IPS DF 4.7 (cell line): Measurements from ENCODE around the gene PSTPIP2.
"Not testable (repeated sequence)": the region's sequence is repeated elsewhere in the genome, so short reads cannot be mapped to it uniquely, and the experiment has no call there.

Source experiments
- DNase-seq: peaks from one replicate; pipeline ENCODE4 v3.0.0-alpha.2; 2013; ENCODE audit warnings: low spot score; ENCODE audit errors: extremely low read depth

PSTPIP2 gene

DNA sequence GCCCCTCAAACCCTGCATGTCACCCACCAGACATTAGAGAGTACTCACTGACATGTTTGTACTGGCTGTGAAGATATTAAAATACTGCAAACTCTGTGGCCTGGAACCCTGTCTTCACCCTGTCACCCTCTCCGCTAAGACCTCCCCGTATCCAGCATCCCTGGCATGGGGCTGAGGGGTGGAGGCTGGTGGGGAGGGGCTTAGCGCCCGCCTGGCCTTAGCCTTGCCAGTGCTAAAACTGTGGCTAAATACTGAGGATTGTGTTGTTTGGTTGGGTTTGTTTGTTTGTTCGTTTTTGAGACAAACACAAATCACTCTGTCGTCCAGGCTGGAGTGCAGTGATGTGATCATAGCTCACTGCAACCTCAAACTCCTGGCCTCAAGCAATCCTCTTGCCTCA, 1.8 kb downstream of the PSTPIP2 start:
- DNase-seq = no peak

DNA sequence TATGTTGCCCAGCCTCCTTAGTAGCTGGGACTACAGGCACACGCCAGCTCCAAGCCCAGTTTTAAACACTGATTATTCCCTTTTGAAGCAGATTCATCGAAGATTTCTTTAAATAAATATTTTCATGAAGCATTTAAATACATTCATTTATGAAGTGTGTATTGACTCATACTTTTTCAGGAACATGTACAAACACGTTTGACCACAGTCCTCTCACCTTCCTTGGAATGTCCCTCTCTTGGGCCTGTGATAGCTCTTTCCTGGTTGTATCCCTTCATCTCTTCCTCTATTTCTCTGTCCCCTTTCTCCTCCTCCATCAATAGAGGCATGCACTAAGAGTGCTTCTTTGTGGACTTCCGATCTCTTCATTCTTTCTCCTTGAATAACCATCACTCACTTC, 2.5 kb downstream of the PSTPIP2 start:
- DNase-seq = no peak

DNA sequence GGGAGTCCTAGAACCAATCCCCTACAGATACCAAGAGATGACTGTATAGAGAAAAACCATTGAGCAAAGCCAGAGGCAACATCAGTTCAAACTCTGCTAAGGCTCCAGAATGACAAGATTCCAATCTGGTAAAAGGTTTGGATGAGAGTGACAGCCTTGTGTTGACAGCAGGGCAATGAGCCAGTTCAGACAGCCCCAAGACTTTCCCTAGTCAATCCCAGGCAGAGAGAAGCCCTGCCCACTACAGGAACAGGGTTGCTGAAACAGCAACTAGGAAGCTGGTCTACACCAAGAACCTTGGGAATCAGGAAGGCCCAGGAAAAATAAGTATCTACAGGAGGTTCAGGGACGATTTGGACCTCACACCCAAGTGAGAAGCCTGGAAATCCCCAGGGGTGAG, 3.3 kb downstream of the PSTPIP2 start:
- no peak for DNase-seq

DNA sequence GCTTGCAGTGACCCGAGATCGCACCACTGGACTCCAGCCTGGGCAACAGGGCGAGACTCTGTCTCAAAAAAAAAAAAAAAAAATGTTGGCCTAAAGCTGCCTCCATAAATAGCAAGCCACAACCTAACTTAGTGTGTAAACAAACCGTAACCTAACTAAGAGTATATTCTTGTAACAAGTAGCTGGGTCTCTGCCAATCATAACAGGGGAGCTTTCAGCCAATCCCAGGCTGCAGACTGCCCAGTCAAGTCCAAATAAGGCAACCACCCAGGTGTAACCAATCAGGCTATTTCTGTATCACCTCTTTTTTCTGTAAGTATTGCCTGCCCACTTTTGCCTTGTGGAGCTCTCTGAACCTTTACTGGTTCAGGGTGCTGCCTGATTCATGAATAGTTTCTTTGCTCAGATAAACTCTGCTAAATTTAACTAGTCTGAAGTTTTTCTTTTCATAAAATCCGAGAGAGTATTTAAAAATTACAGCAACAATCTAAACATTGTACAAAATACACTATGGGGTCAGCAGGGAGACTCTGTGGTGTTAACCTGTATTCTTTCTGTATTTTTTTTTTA, 4.5 kb downstream of the PSTPIP2 start:
- no peak for DNase-seq

DNA sequence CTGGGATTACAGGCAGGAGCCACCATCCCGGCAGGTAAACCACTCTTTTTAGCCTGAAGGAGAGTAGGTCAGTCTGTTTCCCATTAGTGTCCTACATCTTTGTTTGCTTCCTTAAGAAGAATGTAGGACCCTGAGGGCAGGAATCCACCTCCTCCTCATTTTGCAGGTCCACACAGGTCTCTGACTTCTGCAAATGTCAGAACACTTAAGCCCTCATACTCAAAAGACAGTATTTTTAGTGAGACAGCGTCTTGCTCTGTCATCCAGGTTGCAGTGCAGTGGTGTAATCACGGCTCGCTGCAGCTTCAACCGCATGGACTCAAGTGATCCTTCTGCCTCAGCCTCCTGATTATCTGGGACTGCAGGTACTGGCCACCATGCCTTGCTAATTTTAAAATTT, 9.3 kb downstream of the PSTPIP2 start:
- DNase-seq = no peak

DNA sequence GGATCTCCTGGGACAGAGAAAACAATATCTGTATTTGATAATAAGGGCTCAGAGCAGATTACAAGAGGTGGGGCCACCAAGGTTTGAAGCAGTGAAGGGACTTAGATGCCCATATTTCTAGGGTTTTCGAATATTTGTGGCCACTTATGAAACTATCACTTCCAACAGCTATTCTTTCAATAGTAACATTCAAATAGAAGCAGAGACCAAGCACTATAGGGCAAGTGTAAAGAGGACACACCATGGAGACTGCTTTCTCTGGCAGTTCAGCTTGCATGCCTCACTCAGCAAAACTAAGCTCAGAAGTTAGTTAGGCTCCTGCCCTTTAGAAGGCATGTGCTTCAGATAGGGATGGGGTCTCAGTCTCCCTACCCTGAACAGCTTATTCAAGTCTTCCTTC, 10.3 kb downstream of the PSTPIP2 start:
- no peak for DNase-seq

DNA sequence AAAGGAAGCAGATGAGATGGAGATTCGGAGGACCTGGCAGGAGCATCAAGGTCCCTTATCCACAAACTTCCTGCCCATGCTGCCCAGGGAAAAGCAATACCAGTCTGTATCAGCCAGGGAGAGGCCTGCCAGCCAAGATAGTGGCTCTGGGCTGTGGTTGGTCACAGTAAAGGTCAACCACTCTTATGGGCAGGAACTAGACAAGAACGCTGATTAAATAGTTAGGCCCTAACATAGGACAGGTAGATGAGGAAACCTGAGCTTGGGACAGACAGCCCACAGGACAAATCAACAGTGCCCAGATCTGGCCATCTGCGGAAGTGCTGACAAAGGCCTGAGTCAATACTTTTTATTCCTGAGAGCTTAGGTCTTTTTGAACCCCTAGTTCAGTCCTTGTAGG, 10.7 kb downstream of the PSTPIP2 start:
- DNase-seq = no peak

DNA sequence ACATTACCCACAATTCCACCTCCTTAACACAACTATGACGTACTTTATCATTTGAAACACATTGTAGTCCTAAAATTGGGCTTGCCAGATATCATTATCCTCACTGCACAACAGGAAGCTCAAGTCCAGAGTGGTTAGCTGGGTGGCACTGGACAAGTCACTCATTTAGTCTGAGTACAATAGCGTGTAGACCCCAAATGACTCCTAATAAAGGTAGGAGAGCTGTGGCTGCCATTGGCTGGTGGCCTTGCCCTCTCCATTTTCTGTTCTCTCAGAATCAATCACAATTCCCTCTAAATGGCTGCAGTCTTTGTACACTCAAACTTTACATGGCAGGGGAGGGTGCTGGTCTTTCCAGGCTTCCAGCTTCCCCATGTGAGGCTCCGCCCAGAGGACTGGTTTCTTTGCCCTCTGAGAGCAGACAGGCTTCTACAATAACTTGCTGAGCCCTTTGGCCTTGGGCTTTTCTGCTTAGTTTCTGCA, 11.7 kb downstream of the PSTPIP2 start:
- DNase-seq = no peak

DNA sequence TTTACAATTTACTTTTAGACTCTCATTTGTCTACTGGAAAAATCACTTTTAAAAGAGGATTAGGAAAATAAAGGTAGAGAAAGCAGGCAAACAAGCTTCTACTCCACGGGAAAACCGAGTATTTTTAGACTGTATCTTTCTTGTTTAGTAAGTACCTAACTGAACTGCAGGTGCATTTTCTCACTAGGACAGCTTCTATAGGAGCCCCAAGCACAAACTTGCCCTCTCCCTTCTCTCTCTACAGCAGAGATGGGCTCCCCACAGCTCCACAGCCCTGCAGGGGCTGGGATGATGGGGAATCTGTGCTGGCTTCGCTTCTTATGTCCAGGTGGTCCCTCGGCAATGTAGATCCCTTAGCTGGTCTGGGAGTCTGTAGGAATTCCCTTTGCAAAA, 16.2 kb downstream of the PSTPIP2 start:
- DNase-seq = no peak

DNA sequence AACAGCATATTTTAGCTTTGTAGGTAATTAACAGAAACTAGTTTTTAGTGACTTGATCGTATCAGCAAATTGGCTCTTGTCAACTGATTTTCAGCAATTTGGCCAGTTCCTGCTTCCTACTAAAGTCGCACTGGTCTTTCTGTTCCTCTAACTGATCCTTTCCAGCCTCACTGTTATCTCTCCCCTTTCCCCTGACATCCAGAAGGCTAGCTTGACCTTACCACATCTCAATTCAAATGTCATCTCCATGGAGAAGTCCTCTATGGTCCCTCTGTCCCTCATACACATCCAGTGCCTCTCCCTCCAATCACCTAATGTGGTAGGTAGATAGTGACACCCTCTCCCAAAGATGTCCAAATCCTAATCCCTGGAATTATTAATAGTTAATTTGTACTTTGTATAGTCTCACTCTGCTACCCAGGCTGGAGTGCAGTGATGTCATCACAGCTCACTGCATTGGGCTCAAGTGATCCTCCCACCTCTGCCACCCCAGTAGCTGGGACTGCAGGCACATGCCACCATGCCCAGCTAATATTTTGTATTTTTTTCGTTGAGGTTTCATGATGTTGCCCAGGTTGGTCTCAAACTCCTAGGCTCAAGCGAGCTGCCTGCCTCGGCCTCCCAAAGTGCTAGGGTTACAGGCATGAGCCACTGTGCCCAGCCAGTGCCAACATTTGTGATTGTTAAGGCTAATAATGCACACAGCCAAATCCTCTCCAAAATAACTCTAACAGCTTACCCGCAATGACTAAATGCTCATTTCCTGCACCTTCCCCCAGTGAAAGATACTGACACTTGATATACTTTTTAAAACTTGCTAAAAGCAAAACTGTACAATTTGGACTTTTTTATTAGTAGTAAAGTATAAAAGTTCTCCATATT, 16.9 kb downstream of the PSTPIP2 start:
- no peak for DNase-seq

DNA sequence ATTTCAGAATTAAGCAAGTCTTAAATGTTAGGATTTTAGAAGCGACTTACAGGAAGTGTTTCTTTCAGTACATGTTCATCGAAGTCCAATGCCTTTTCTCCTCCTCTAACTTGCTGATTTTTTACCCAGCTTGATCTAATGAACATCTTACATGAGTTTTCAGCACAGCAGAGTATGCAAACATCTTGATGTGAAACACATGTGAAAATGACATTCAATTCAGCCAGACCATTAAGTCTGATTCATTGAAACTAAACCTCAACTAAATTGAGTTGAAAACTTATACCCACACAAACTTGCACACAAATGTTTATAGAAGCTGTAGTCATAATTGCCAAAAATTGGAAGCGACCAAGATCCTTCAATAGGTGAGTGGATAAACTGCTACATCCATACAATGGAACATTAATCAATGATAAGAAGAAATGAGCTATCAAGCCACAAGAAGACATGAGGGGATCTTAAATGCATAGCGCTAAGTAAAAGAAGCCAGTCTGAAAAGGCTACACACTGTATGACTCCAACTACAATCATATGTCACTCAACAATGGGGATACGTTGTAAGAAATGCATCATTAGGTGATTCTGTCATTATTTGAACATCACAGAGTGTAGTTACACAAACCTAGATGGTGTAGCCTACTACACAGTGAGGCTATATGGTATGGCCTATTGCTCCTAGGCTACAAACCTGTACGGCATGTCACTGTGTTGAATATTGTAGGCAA, 18.5 kb downstream of the PSTPIP2 start:
- no peak for DNase-seq

DNA sequence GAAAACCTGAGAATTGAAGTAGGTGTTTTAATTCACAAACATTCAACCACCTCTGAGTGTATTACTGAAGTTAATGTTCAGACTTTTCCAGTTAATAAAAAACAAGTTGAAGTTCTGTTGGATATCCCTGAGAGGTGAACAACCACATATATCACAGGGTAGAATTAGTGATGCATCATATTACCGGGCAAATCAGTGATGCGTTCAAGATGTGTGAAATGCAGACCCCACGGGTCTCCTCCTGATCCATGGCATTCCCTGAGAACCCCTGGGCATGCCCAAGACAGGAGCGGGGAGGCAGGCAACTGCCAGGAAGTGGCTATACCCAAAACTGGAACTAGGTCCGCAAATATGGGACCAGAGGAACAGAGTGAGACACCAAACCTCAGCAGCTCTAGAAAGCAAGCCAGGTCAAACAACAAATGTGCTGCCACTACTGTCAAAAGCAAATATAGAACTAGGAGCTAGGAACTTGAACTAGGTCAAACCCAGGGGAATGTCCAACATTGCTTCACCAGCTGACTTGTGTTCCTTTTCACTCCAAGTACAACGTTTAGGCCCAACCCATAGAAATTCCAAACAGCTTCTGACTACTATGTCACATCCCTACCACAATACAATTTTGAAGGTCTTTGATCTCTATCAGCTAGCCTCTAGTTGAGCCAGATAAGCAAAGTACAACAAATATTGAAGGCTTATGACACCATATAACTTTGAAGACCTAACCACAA, 20.2 kb downstream of the PSTPIP2 start:
- DNase-seq = no peak

DNA sequence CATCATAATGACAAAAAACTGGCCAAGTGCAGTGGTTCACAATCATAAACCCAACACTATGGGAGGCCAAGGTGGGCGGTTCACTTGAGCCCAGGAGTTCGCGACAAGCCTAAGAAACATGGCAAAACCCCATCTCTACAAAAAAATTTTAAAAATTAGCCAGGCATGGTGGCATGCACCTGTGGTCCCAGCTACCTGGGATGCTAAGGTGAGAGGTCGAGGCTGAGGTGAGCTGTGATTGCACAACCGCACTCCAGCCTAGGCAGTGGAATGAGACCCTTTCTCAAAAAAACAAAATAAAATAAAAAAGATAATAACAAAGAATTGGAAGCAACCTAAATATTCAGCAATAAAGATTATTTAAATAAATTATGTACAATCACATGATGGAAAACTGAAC, 21.8 kb downstream of the PSTPIP2 start:
- DNase-seq = no peak

DNA sequence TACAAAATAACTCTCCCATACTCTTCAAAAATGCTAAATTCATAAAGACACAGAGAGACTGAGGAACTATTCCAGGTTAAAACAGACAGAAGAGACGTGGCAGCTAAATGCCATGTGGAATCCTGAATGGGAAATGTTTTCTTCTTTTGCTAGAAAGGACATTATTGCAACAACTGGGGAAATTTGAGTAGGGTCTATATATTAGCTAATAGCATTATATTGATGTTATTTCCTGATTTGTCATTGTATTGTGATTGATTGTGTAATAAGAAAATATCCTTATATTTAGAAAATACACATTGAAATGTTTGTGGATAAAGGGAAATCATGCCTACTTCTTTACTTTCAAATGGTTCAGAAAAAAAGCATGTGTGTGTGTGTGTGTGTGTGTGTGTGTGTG, 23.4 kb downstream of the PSTPIP2 start:
- DNase-seq = no peak

DNA sequence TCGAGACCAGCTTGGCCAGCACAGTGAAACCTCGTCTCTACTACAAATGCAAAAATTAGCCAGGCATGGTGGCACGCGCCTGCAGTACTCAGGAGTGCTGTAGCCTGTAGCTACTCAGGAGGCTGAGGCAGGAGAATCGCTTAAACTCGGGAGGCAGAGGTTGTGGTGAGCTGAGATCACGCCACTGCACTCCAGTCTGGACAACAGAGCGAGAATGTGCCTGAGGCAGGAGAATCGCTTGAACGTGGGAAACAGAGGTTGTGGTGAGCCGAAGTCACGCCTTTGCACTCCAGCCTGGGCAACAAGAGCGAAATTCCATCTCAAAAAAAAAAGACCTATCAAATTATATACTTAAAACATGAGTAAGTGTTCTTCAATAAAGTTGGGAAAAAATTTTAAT, 24.7 kb downstream of the PSTPIP2 start:
- not testable (repeated sequence) for DNase-seq

DNA sequence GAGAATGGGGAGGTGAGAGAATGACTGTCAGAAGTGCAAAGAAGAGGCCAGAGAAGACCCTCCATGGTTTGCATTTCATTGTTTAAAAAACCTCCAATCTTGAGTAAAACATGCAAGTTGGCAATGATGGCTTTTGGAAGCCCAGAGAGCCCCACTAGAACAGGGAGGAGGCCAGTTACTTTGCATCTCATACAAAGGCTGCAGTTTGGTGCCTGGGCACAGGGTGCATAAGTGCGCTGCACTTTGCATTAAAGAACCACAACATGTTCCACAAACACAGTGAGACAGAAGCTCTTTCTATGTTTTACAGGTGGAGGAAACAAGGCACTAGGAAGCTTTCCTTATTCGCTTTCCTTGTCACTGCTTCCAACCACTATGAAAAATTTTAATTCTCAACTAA, 25.4 kb downstream of the PSTPIP2 start:
- DNase-seq = no peak

DNA sequence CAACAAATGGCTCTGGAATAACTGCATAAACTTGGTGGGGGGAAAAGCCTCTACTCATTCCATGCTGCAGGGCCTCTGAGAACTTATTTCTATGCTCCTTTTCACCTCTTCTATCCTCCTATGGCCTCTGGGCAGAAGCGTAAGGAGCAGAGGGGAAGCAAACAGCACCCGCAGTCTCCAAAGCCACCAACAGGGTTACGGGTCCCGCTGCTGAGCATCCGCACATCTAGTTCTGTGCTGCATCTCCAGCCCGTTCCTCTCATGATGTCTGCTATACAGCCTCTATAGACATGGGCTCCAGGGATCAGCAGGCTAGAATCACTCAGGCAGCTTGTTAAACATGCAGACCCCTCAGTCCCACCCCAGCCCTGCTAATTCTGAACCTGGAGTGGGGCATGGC, 25.9 kb downstream of the PSTPIP2 start:
- DNase-seq = no peak

DNA sequence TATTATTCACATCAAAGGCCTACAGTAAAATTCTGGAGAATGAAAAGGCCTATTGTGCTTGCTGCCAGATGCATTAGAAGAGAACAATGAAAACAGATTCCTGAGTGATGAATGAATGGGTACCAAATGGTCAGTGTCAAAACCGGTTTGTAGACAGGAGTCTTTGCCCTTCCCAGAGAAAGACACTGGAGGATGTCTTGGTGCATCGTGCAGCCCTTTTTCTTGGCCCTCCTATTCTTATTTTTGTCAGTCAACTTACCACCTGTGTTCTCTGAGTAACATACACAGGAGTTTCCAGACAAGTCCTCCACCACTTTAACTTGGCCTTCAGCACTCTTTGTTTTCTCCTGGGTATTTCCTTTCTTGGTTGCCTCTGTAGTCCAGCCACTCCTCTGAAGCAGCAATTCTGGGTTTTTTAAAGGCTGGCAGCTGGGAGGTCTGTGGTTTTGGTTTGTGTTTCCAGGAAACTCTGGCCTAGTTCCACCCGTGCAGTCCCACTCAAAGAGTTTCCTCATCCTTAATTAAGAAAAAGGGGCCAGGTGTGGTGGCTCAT, 29.4 kb downstream of the PSTPIP2 start:
- no peak for DNase-seq

DNA sequence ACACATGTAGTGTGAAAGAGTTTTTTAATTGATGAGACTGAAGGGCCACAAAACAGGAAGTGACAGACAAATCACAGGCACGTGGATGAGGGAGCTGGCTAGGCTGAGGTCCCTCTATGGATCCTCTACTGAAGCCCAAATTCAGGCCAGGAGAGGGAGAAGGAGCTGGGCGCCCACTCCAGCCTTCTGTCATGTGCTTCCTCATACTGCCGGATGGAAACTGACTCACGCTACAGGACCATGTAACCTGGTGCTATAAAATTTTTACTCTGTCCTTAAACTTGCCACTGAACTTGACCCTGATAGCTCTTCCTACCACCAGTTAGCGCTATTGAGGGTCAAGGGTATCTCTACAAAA, 31.3 kb downstream of the PSTPIP2 start:
- no peak for DNase-seq

DNA sequence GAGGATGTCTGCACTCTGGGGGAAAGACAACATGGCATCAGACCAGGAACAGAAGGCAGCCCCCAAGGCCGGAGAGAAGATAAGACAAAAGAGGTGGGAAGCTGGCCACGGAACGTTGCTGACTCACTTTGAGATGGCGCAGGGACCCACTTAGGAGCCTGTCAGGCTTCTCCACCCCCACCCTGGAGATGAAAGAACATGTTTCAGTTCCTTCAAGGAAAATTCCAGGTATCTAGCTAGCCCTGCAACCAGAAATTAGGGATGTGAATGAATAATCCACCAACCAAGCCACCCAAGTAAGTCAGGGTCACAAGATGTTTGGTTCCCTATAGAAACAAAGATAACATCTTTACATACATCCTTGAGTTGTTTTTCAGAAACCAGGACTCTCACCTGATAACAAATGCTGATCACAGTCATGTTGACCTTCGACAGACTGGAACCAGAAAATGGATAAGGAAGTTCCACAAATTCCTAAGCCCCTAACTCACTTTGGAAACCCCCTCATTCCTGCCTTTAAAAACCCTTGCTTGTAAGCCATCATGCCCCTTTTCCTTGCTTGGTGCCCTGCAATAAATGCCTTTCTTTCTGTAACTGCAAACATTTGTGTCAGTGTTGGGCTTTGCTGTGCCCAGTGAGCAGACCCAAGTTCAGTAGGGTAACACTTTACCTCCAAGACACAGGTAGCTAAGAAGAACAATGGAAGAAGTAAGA, 31.9 kb downstream of the PSTPIP2 start:
- DNase-seq = no peak
